NB4 (cell line): ENCODE results near the gene BICRAL.

Source experiments
- DNase-seq: peaks from one replicate; pipeline ENCODE4 v3.0.0; 2010; ENCODE audit warnings: low read depth
- H3K4me3 ChIP-seq: one replicate; pipeline ENCODE4 v1.5.1; 2011; ENCODE audit warnings: mild to moderate bottlenecking, low read depth, low read length, moderate library complexity
- MYC ChIP-seq: IDR thresholded peaks from 2 replicates; pipeline ENCODE4 v1.6.1; 2011; ENCODE audit warnings: low read depth, low read length
- POLR2A ChIP-seq: IDR thresholded peaks from 2 replicates; pipeline ENCODE4 v1.6.1; 2011; ENCODE audit warnings: mild to moderate bottlenecking; ENCODE audit not compliant: insufficient read length; ENCODE audit errors: extremely low read depth
- TF ChIP-seq, protein P1 (sequence below): IDR thresholded peaks from 2 replicates; pipeline ENCODE4 v1.6.1; 2011; ENCODE audit warnings: low read depth, low read length
- TF ChIP-seq, protein P2 (sequence below): IDR thresholded peaks from one replicate; pipeline ENCODE4 v1.5.1; 2012; ENCODE audit warnings: low read depth, low read length

Gene BICRAL

DNA sequence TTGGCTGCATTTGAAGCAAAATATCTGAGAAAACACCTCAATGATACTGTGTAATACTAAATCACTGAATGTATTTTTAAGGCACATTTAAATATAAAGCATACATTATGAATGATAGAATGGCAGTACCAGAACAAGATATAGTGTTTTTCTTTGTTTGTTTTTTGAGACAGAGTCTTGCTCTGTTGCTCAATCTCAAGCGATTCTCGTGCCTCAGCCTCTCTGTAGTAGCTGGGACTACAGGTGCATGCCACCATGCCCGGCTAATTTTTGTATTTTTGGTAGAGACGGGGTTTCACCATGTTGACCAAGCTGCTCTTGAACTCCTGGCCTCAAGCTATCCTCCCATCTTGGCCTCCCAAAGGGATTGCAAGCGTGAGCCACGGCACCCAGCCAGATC is 2.3 kb upstream of the BICRAL start:
- DNase-seq, result no peak
- TF ChIP-seq POLR2A (no peak), MYC (no peak)
- TF ChIP-seq, protein P1, sequence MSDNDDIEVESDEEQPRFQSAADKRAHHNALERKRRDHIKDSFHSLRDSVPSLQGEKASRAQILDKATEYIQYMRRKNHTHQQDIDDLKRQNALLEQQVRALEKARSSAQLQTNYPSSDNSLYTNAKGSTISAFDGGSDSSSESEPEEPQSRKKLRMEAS, result no peak
- TF ChIP-seq, protein P2, sequence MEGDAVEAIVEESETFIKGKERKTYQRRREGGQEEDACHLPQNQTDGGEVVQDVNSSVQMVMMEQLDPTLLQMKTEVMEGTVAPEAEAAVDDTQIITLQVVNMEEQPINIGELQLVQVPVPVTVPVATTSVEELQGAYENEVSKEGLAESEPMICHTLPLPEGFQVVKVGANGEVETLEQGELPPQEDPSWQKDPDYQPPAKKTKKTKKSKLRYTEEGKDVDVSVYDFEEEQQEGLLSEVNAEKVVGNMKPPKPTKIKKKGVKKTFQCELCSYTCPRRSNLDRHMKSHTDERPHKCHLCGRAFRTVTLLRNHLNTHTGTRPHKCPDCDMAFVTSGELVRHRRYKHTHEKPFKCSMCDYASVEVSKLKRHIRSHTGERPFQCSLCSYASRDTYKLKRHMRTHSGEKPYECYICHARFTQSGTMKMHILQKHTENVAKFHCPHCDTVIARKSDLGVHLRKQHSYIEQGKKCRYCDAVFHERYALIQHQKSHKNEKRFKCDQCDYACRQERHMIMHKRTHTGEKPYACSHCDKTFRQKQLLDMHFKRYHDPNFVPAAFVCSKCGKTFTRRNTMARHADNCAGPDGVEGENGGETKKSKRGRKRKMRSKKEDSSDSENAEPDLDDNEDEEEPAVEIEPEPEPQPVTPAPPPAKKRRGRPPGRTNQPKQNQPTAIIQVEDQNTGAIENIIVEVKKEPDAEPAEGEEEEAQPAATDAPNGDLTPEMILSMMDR, result no peak
- H3K4me3 ChIP-seq, result no peak overlapping the region

DNA sequence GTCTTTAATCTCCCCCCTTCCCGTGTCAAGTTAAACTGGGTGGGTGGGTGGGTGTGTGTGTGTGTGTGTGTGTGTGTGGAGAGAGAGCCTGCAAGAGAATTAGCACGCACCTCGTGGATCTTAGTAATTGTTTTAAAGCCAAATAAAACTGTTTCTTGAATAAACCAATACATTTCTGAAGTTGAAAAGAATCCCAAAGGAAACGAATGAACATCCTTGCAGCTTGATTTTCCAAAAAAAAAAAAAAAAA is 381 bp upstream of the BICRAL start:
- peak; percentile 41 for DNase-seq
- TF ChIP-seq, protein P2, result no peak
- TF ChIP-seq POLR2A, result no peak
- TF ChIP-seq MYC, result no peak
- TF ChIP-seq, protein P1, result no peak
- peak overlapping the region; percentile 72 for H3K4me3 ChIP-seq

- peak; percentile 91 for DNase-seq
- TF ChIP-seq POLR2A (peak; percentile 33), MYC (no peak)
- peak overlapping the region; percentile 85 for H3K4me3 ChIP-seq
Measured at GRCh38 chr6:42782689-42783176, 881 bp downstream of the BICRAL start.

DNA sequence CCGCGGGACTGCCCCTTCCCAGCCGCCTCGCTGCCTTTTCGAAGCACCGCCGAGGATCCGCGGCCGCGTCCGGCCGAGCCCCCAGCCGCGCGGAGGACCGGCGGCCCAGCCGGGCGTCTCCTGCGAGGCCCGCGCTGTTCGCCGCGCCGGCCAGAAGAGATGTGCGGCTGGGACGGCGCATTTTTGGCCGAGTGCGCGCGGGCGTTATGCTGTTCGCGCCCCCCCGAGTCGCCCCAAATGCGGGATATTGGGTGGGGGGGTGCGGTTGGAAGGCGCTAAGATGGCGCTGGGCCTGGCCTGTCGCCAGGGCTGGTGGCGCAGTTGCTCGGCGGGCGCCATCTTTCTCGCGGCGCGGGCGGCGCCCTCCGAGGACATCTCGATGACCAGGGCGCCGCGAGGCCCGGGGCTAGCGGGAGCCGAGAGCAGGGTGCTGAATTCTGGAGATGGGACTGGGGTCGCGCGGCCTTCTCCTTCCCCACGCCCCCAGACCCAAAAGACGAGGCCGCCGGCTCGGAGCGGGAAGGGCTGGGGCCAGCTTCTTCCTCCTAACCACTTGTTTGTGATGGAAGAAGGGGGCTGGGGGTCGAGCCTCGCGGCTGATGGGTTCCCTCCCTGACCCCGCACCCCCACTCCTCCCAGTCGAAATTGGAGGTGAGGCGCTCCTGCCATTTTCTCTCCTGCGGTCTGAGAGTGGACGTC is 1.5 kb downstream of the BICRAL start:
- peak overlapping the region; percentile 85 for H3K4me3 ChIP-seq
- TF ChIP-seq, protein P2, result no peak
- TF ChIP-seq MYC (no peak), POLR2A (no peak)
- TF ChIP-seq, protein P1, result no peak
- peak; percentile 77 for DNase-seq

- H3K4me3 ChIP-seq, result peak overlapping the region; percentile 85
- TF ChIP-seq, protein P2, result no peak
- TF ChIP-seq POLR2A, result no peak
- no peak for TF ChIP-seq MYC
- TF ChIP-seq, protein P1, result no peak
- no peak for DNase-seq
Measured at GRCh38 chr6:42783876-42784642, 2.2 kb downstream of the BICRAL start.

DNA sequence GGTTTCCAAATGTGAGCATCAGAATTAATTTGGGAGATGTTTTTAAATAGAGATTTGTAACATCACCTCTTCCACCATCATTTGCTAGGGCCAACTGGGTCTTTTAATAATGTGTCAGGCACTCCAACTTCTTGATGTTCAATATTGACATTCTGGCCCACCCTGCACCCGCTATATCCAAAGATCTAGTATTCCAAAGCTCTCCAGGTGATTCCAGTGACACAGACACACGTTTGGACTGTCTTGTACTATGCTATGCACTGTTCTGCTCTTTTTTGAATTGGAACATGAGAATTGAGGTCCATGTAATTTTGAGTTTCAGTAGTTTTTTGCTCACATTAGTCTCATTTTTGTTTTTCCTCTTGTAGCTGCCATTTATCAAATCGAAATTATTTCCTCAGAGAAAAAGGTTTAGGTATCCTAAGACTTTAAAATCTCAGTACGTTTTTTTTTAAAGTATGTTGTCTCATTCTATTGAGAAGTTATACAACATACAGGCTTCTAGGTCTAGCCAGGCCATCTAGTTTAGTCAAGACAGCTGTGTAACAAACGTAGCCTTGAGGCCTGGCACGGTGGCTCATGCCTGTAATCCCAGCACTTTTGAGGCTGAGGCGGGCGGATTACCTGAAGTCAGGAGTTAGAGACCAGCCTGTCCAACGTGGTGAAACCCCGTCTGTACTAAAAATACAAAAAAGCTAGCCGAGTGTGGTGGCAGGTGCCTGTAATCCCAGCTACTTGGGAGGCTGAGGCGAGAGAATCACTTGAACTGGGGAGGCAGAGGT is 3.1 kb downstream of the BICRAL start:
- no peak for DNase-seq
- TF ChIP-seq POLR2A, result no peak
- TF ChIP-seq, protein P1, result no peak
- TF ChIP-seq, protein P2, result no peak
- no peak for TF ChIP-seq MYC
- H3K4me3 ChIP-seq, result peak overlapping the region; percentile 85
